ENCODE results near the gene IRF3. TPM values are rescaled to one million over a fixed set of nuclear protein-coding genes. Genes with fewer than 3 reads are reported as not detected.
A peak's percentile ranks its signal among the peaks of the same experiment; 100 is the strongest.

IRF3 gene
- total and polyA plus RNA-seq, 2 donors from 2014 or later = 64.5 to 84.9 TPM

- Histone ChIP-seq H3K4me3 (ENCODE audit: low read length in 3 of 3) (no peak overlapping the region), H3K4me1 (ENCODE audit: control insufficient read depth in 2 of 3, insufficient read depth in 2 of 3, low read depth in 1 of 3, low read length in 3 of 3) (peaks cover 0 to 20% (median 6%) of the 10 kb centered on the region in 3 donors), H3K27ac (ENCODE audit: low read depth in 2 of 2, low read length in 2 of 2) (peak overlapping the region in 1 of 2 donors; percentile 28), H3K9ac (ENCODE audit: low read length in 3 of 3) (no peak overlapping the region), H3K36me3 (ENCODE audit: control insufficient read depth in 2 of 3, insufficient read depth in 3 of 3, low read length in 3 of 3) (peaks cover 0 to 16% (median 13%) of the 10 kb centered on the region in 3 donors), H3K27me3 (ENCODE audit: control insufficient read depth, insufficient read depth, low read length) (no peaks in the 10 kb centered on the region), H3K9me3 (ENCODE audit: control insufficient read depth in 2 of 3, insufficient read depth in 1 of 3, low read length in 3 of 3) (no peaks in the 10 kb centered on the region)
- DNase-seq (peak in 1 of 5 donors; percentile 58), FAIRE-seq (no peak)
- intact Hi-C loops (cut with DNase I) = no loop called here
- no peak for TF ChIP-seq CTCF (IDR thresholded peaks at IDR 0.05; ENCODE audit: borderline replicate concordance, extremely low read depth, insufficient read depth)
Observed at GRCh38 chr19:49688531-49689132, 23.0 kb upstream of the IRF3 start.

GRCh38 chr19:49687566-49688316 is 22.1 kb upstream of the IRF3 start:
- H3K4me3 ChIP-seq (ENCODE audit: low read length in 3 of 3) = no peak overlapping the region
- H3K27me3 ChIP-seq (ENCODE audit: control insufficient read depth, insufficient read depth, low read length) = no peaks in the 10 kb centered on the region
- peaks cover 0 to 20% (median 6%) of the 10 kb centered on the region in 3 donors for H3K4me1 ChIP-seq (ENCODE audit: control insufficient read depth in 2 of 3, insufficient read depth in 2 of 3, low read depth in 1 of 3, low read length in 3 of 3)
- TF ChIP-seq CTCF (IDR thresholded peaks at IDR 0.05; ENCODE audit: borderline replicate concordance, extremely low read depth, insufficient read depth) = no peak
- no peak for FAIRE-seq
- peaks cover 0 to 16% (median 13%) of the 10 kb centered on the region in 3 donors for H3K36me3 ChIP-seq (ENCODE audit: control insufficient read depth in 2 of 3, insufficient read depth in 3 of 3, low read length in 3 of 3)
- intact Hi-C loops (cut with DNase I) = no loop called here
- H3K9ac ChIP-seq (ENCODE audit: low read length in 3 of 3) = no peak overlapping the region
- DNase-seq = peak in 3 of 5 donors; percentile 61 to 76 (median 66)
- peak overlapping the region in 1 of 2 donors; percentile 53 for H3K27ac ChIP-seq (ENCODE audit: low read depth in 2 of 2, low read length in 2 of 2)
- no peaks in the 10 kb centered on the region for H3K9me3 ChIP-seq (ENCODE audit: control insufficient read depth in 2 of 3, insufficient read depth in 1 of 3, low read length in 3 of 3)

GRCh38 chr19:49687150-49687549 is 21.5 kb upstream of the IRF3 start:
- Histone ChIP-seq H3K27ac (ENCODE audit: low read depth in 2 of 2, low read length in 2 of 2) (peak overlapping the region in 1 of 2 donors; percentile 53), H3K4me1 (ENCODE audit: control insufficient read depth in 2 of 3, insufficient read depth in 2 of 3, low read depth in 1 of 3, low read length in 3 of 3) (peaks cover 0 to 20% (median 6%) of the 10 kb centered on the region in 3 donors), H3K36me3 (ENCODE audit: control insufficient read depth in 2 of 3, insufficient read depth in 3 of 3, low read length in 3 of 3) (peaks cover 0 to 21% (median 18%) of the 10 kb centered on the region in 3 donors), H3K9ac (ENCODE audit: low read length in 3 of 3) (no peak overlapping the region), H3K9me3 (ENCODE audit: control insufficient read depth in 2 of 3, insufficient read depth in 1 of 3, low read length in 3 of 3) (no peaks in the 10 kb centered on the region), H3K27me3 (ENCODE audit: control insufficient read depth, insufficient read depth, low read length) (no peaks in the 10 kb centered on the region), H3K4me3 (ENCODE audit: low read length in 3 of 3) (no peak overlapping the region)
- DNase-seq (no peak), FAIRE-seq (no peak)
- no peak for TF ChIP-seq CTCF (IDR thresholded peaks at IDR 0.05; ENCODE audit: borderline replicate concordance, extremely low read depth, insufficient read depth)
- intact Hi-C loops (cut with DNase I) = no loop called here
